ENCODE measurements around the gene KCNN1. TPM values are rescaled to one million over a fixed set of nuclear protein-coding genes. Genes with fewer than 3 reads are reported as not detected.
"Not testable (repeated sequence)": the region's sequence is repeated elsewhere in the genome, so short reads cannot be mapped to it uniquely, and the experiment has no call there.

KCNN1 gene
- total RNA-seq, 1 donor from 2014 or later, result not detected

GRCh38 chr19:18021121-18021755 is 54.3 kb downstream of the KCNN1 start:
- TF ChIP-seq CTCF (conservative IDR thresholded peaks at IDR 0.05; ENCODE audit: low read depth, low read length), result no peak
- peak overlapping the region; percentile 50 for H3K4me3 ChIP-seq (ENCODE audit: low read depth, low read length)
- DNase-seq (ENCODE audit: low read depth), result no peak

GRCh38 chr19:18023622-18024251 is 56.8 kb downstream of the KCNN1 start:
- no peak overlapping the region for H3K4me3 ChIP-seq (ENCODE audit: low read depth, low read length)
- no peak for TF ChIP-seq CTCF (conservative IDR thresholded peaks at IDR 0.05; ENCODE audit: low read depth, low read length)
- no peak for DNase-seq (ENCODE audit: low read depth)

GRCh38 chr19:18027151-18027550 is 60.2 kb downstream of the KCNN1 start:
- no peak overlapping the region for H3K4me3 ChIP-seq (ENCODE audit: low read depth, low read length)
- TF ChIP-seq CTCF (conservative IDR thresholded peaks at IDR 0.05; ENCODE audit: low read depth, low read length), result no peak
- DNase-seq (ENCODE audit: low read depth), result no peak

- DNase-seq (ENCODE audit: low read depth), result no peak
- no peak overlapping the region for H3K4me3 ChIP-seq (ENCODE audit: low read depth, low read length)
- TF ChIP-seq CTCF (conservative IDR thresholded peaks at IDR 0.05; ENCODE audit: low read depth, low read length), result no peak
Observed at GRCh38 chr19:18029617-18030338, 62.9 kb downstream of the KCNN1 start.

- DNase-seq (ENCODE audit: low read depth); H3K4me3 ChIP-seq (ENCODE audit: low read depth, low read length): not testable (repeated sequence)
Observed at GRCh38 chr19:18031401-18031800, 64.5 kb downstream of the KCNN1 start.

- not testable (repeated sequence) for DNase-seq (ENCODE audit: low read depth)
Observed at GRCh38 chr19:18032102-18032501, 65.2 kb downstream of the KCNN1 start.

GRCh38 chr19:18041054-18041453 is 74.1 kb downstream of the KCNN1 start:
- no peak for DNase-seq (ENCODE audit: low read depth)
- no peak for TF ChIP-seq CTCF (conservative IDR thresholded peaks at IDR 0.05; ENCODE audit: low read depth, low read length)
- H3K4me3 ChIP-seq (ENCODE audit: low read depth, low read length), result no peak overlapping the region

More at GRCh38 chr19:18032102-18032501, 65.2 kb downstream of the KCNN1 start:
- not testable (repeated sequence) for H3K4me3 ChIP-seq (ENCODE audit: low read depth, low read length)

GRCh38 chr19:18043676-18044075 is 76.8 kb downstream of the KCNN1 start:
- no peak for DNase-seq (ENCODE audit: low read depth)
- TF ChIP-seq CTCF (conservative IDR thresholded peaks at IDR 0.05; ENCODE audit: low read depth, low read length), result no peak
- H3K4me3 ChIP-seq (ENCODE audit: low read depth, low read length), result no peak overlapping the region
